CD14-positive monocyte (primary cell): ENCODE measurements around the gene CETP. TPM values are rescaled to one million over a fixed set of nuclear protein-coding genes. Genes with fewer than 3 reads are reported as not detected.
A peak's percentile ranks its signal among the peaks of the same experiment; 100 is the strongest.

Experiments used
- DNase-seq, 3 donors: peaks; one replicate each; pipeline ENCODE4 v3.0.0-alpha.2; 2011 to 2022
- H2AFZ ChIP-seq: 2 replicates; pipeline ENCODE4 v1.6.0; 2012; ENCODE audit warnings: mild to moderate bottlenecking, low read depth, low read length, inconsistent platforms; ENCODE audit not compliant: insufficient read depth, poor library complexity, severe bottlenecking
- H3K27ac ChIP-seq, 2 donors: 1 replicate in 1 of 2; 2 replicates in 1 of 2; pipeline ENCODE4 v1.5.1; 2012 to 2013; ENCODE audit warnings: low read length in 2 of 2, control low read depth in 1 of 2, inconsistent platforms in 1 of 2, low read depth in 1 of 2, mild to moderate bottlenecking in 1 of 2
- H3K27me3 ChIP-seq, 2 donors: one replicate each; pipeline versions ENCODE4 v1.6.0 to v1.6.1; 2011 to 2013; ENCODE audit warnings: low read length in 2 of 2; ENCODE audit not compliant: control insufficient read depth in 2 of 2, insufficient read depth in 2 of 2
- H3K36me3 ChIP-seq, 2 donors: replicated peaks in 1 of 2; 1 replicate in 1 of 2; 2 replicates in 1 of 2; pipeline versions ENCODE4 v1.5.1 to v1.6.1; 2012 to 2013; ENCODE audit warnings: low read length in 2 of 2, control low read depth in 1 of 2, inconsistent platforms in 1 of 2, mild to moderate bottlenecking in 1 of 2; ENCODE audit not compliant: insufficient read depth in 2 of 2, control insufficient read depth in 1 of 2
- H3K4me1 ChIP-seq, 2 donors: 1 replicate in 1 of 2; 2 replicates in 1 of 2; pipeline versions ENCODE4 v1.5.1 to v1.6.1; 2012 to 2013; ENCODE audit warnings: low read length in 2 of 2, control low read depth in 1 of 2, inconsistent platforms in 1 of 2, mild to moderate bottlenecking in 1 of 2, moderate library complexity in 1 of 2; ENCODE audit not compliant: insufficient read depth in 2 of 2, control insufficient read depth in 1 of 2
- H3K4me2 ChIP-seq: replicated peaks from 2 replicates; pipeline ENCODE3; 2012; ENCODE audit warnings: low read length, moderate library complexity, mild to moderate bottlenecking; ENCODE audit not compliant: poor library complexity, severe bottlenecking; ENCODE audit errors: extremely low read depth
- H3K4me3 ChIP-seq, 3 experiments: fragments of 200-600 bp in 1 of 3; sonication (generic) in 1 of 3; replicated peaks in 1 of 3; 1 replicate in 2 of 3; 2 replicates in 1 of 3; pipeline ENCODE4 v1.5.1; 2011 to 2013; ENCODE audit warnings: low read length in 3 of 3, mild to moderate bottlenecking in 3 of 3, control low read depth in 2 of 3, low read depth in 2 of 3, inconsistent platforms in 1 of 3, moderate library complexity in 1 of 3
- H3K79me2 ChIP-seq: 2 replicates; pipeline ENCODE4 v1.6.0; 2012; ENCODE audit warnings: mild to moderate bottlenecking, control low read depth, inconsistent platforms, low read length, moderate library complexity; ENCODE audit not compliant: insufficient read depth
- H3K9ac ChIP-seq: 2 replicates; pipeline ENCODE4 v1.6.0; 2017; ENCODE audit warnings: low read length, mild to moderate bottlenecking; ENCODE audit not compliant: insufficient read depth, poor library complexity, severe bottlenecking
- H3K9me3 ChIP-seq, 2 donors: replicated peaks in 1 of 2; 1 replicate in 1 of 2; 2 replicates in 1 of 2; pipeline versions ENCODE4 v1.5.1 to v1.6.1; 2012 to 2013; ENCODE audit warnings: low read length in 2 of 2, control low read depth in 1 of 2; ENCODE audit not compliant: control insufficient read depth in 1 of 2, insufficient read depth in 1 of 2
- H4K20me1 ChIP-seq: 2 replicates; pipeline ENCODE4 v1.6.0; 2012; ENCODE audit warnings: mild to moderate bottlenecking, low read length, control low read depth, moderate library complexity; ENCODE audit not compliant: insufficient read depth
- H3K27ac Mint-ChIP-seq, 7 donors: one replicate each; pipeline ENCODE4 v1.8.0; 2020; ENCODE audit warnings: mild to moderate bottlenecking in 7 of 7, mixed read lengths in 7 of 7, moderate library complexity in 6 of 7, inconsistent platforms in 2 of 7
- H3K27me3 Mint-ChIP-seq, 3 donors: one replicate each; pipeline ENCODE4 v1.8.0; 2021 to 2022; ENCODE audit warnings: low read depth in 3 of 3, mild to moderate bottlenecking in 3 of 3, mixed read lengths in 3 of 3, moderate library complexity in 3 of 3, inconsistent platforms in 1 of 3
- H3K36me3 Mint-ChIP-seq, 2 donors: one replicate each; pipeline ENCODE4 v1.8.0; 2020; ENCODE audit warnings: mixed read lengths in 2 of 2, inconsistent platforms in 1 of 2, mild to moderate bottlenecking in 1 of 2
- H3K4me1 Mint-ChIP-seq: one replicate; pipeline ENCODE4 v1.8.0; 2020; ENCODE audit warnings: mild to moderate bottlenecking, mixed read lengths
- H3K4me3 Mint-ChIP-seq, 2 donors: one replicate each; pipeline ENCODE4 v1.8.0; 2020; ENCODE audit warnings: mild to moderate bottlenecking in 2 of 2, mixed read lengths in 2 of 2, moderate library complexity in 1 of 2
- H3K9me3 Mint-ChIP-seq, 7 donors: one replicate each; pipeline ENCODE4 v1.8.0; 2020 to 2022; ENCODE audit warnings: mixed read lengths in 7 of 7, mild to moderate bottlenecking in 6 of 7, moderate library complexity in 6 of 7, inconsistent platforms in 2 of 7
- WGBS: methylation state at CpG from one replicate; pipeline ENCODE4 v1.1.5; 2013; ENCODE audit warnings: missing lambda C conversion rate; ENCODE audit not compliant: insufficient coverage; 5-methylcytosine and 5-hydroxymethylcytosine counted together
- intact Hi-C, 2 donors: fragments of 100-400 bp; cut with micrococcal nuclease; formaldehyde crosslinking; loops; one replicate each; pipeline versions ENCODE4 v1.15.0 to v1.15.1; 2023
- polyA plus RNA-seq, 3 donors: library from polyadenylated mRNA; depleted of rRNA in 1 of 3; unstranded in 2 of 3; stranded (reverse) in 1 of 3; fragments of 300-500 nt in 2 of 3; fragments of >200 nt in 1 of 3; fragmentation: Illumina TruSeq in 2 of 3; gene quantifications; 1 replicate in 2 of 3; 2 replicates in 1 of 3; pipeline ENCODE4 v1.2.3, GENCODE V29; 2012 to 2021
- TF ChIP-seq, protein P1 (sequence below): fragments of 200-600 bp; IDR thresholded peaks from one replicate; pipeline ENCODE4 v1.8.0; 2022; ENCODE audit warnings: antibody characterized with exemption, mild to moderate bottlenecking

CETP gene
- polyA plus RNA-seq, 3 donors: 0.61 to 2.1 (median 1.3) TPM

- Mint-ChIP-seq H3K9me3 (no peaks in the 10 kb centered on the region), H3K36me3 (peaks cover 35 to 44% of the 10 kb centered on the region in 2 donors), H3K4me1 (peaks cover 29% of the 10 kb centered on the region), H3K27me3 (peaks cover 0 to 1% (median 0%) of the 10 kb centered on the region in 3 donors), H3K27ac (no peak overlapping the region), H3K4me3 (no peak overlapping the region)
- Histone ChIP-seq H3K36me3 (peaks cover 9 to 40% of the 10 kb centered on the region in 2 donors), H3K4me2 (no peak overlapping the region), H3K4me1 (peaks cover 5 to 16% of the 10 kb centered on the region in 2 donors), H3K79me2 (peaks cover 96% of the 10 kb centered on the region), H3K9me3 (no peaks in the 10 kb centered on the region), H3K4me3 (no peak overlapping the region), H3K9ac (no peak overlapping the region), H3K27ac (no peak overlapping the region), H3K27me3 (no peaks in the 10 kb centered on the region), H2AFZ (no peak overlapping the region), H4K20me1 (peaks cover 39% of the 10 kb centered on the region)
- intact Hi-C loops: no loop called here
- DNase-seq: no peak
- WGBS: no CpG with 5 or more reads among the region's 1 CpG
- TF ChIP-seq, protein P1, sequence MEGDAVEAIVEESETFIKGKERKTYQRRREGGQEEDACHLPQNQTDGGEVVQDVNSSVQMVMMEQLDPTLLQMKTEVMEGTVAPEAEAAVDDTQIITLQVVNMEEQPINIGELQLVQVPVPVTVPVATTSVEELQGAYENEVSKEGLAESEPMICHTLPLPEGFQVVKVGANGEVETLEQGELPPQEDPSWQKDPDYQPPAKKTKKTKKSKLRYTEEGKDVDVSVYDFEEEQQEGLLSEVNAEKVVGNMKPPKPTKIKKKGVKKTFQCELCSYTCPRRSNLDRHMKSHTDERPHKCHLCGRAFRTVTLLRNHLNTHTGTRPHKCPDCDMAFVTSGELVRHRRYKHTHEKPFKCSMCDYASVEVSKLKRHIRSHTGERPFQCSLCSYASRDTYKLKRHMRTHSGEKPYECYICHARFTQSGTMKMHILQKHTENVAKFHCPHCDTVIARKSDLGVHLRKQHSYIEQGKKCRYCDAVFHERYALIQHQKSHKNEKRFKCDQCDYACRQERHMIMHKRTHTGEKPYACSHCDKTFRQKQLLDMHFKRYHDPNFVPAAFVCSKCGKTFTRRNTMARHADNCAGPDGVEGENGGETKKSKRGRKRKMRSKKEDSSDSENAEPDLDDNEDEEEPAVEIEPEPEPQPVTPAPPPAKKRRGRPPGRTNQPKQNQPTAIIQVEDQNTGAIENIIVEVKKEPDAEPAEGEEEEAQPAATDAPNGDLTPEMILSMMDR: no peak
These were observed 46.7 kb downstream of the CETP start for GRCh38 chr16:57008440-57008839.

- no peak overlapping the region for H3K9ac ChIP-seq
- no peaks in the 10 kb centered on the region for H3K9me3 Mint-ChIP-seq
These were observed 48.0 kb downstream of the CETP start for GRCh38 chr16:57009643-57010170.

More at GRCh38 chr16:57009643-57010170, 48.0 kb downstream of the CETP start:
- WGBS: 100% methylated on average over 2 of the region's 2 CpGs
- Mint-ChIP-seq H3K27ac (peak overlapping the region in 5 of 7 donors; percentile 0 to 78 (median 65)), H3K4me3 (no peak overlapping the region), H3K4me1 (peaks cover 30% of the 10 kb centered on the region), H3K27me3 (no peaks in the 10 kb centered on the region), H3K36me3 (peaks cover 27 to 34% of the 10 kb centered on the region in 2 donors)
- DNase-seq: no peak
- TF ChIP-seq, protein P1: no peak
- no peaks in the 10 kb centered on the region for H3K9me3 ChIP-seq
- peaks cover 88% of the 10 kb centered on the region for H3K79me2 ChIP-seq
- intact Hi-C loops: no loop called here
- no peak overlapping the region for H3K4me3 ChIP-seq
- H3K36me3 ChIP-seq: peaks cover 0 to 28% of the 10 kb centered on the region in 2 donors
- no peak overlapping the region for H3K27ac ChIP-seq
- H2AFZ ChIP-seq: no peak overlapping the region
- peaks cover 30% of the 10 kb centered on the region for H4K20me1 ChIP-seq
- H3K4me1 ChIP-seq: peaks cover 11 to 24% of the 10 kb centered on the region in 2 donors
- H3K27me3 ChIP-seq: no peaks in the 10 kb centered on the region
- H3K4me2 ChIP-seq: no peak overlapping the region
